ENCODE results near the gene PRPF8. TPM values are rescaled to one million over a fixed set of nuclear protein-coding genes. Genes with fewer than 3 reads are reported as not detected.

PRPF8 gene
- total and polyA plus RNA-seq, 10 of the 15 experiments (the other 5 are each of a cell fraction or from before 2014, with no cell fraction given): 77.2 to 337 (median 162) TPM

GRCh38 chr17:1635675-1636465 is 48.8 kb downstream of the PRPF8 start:
- in situ Hi-C loops (cut with MboI) (no loop called here), intact Hi-C loops (cut with micrococcal nuclease; ENCODE audit: unreplicated experiment) (no loop called here)
- no peak overlapping the region for H3K9ac ChIP-seq (ENCODE audit: control insufficient read depth, insufficient read depth, low read length)
- BruUV-seq (replicated peaks): no TSS peak
- H3K27ac ChIP-seq (ENCODE audit: control insufficient read depth, insufficient read depth): no peak overlapping the region
- no peaks in the 10 kb centered on the region for H3K27me3 ChIP-seq (replicated peaks in 1 of 2; ENCODE audit: control insufficient read depth in 2 of 2, insufficient read depth in 2 of 2, low read length in 1 of 2)
- TF ChIP-seq NFYB (IDR thresholded peaks at IDR 0.05; ENCODE audit: insufficient read depth, low read depth, low read length): no peak
- TF ChIP-seq KAT2A (conservative IDR thresholded peaks at IDR 0.05; ENCODE audit: control insufficient read depth, low read depth, low read length): no peak
- no peak for TF ChIP-seq TBL1XR1 (IDR thresholded peaks at IDR 0.05; ENCODE audit: low read depth, low read length)
- TF ChIP-seq NFYA (IDR thresholded peaks at IDR 0.05; ENCODE audit: borderline replicate concordance, low read depth, low read length): no peak
- no peak for TF ChIP-seq NR2F1 (conservative IDR thresholded peaks at IDR 0.05)
- TF ChIP-seq CBX5 (IDR thresholded peaks at IDR 0.05; ENCODE audit: low read depth): no peak
- TF ChIP-seq, protein P1, sequence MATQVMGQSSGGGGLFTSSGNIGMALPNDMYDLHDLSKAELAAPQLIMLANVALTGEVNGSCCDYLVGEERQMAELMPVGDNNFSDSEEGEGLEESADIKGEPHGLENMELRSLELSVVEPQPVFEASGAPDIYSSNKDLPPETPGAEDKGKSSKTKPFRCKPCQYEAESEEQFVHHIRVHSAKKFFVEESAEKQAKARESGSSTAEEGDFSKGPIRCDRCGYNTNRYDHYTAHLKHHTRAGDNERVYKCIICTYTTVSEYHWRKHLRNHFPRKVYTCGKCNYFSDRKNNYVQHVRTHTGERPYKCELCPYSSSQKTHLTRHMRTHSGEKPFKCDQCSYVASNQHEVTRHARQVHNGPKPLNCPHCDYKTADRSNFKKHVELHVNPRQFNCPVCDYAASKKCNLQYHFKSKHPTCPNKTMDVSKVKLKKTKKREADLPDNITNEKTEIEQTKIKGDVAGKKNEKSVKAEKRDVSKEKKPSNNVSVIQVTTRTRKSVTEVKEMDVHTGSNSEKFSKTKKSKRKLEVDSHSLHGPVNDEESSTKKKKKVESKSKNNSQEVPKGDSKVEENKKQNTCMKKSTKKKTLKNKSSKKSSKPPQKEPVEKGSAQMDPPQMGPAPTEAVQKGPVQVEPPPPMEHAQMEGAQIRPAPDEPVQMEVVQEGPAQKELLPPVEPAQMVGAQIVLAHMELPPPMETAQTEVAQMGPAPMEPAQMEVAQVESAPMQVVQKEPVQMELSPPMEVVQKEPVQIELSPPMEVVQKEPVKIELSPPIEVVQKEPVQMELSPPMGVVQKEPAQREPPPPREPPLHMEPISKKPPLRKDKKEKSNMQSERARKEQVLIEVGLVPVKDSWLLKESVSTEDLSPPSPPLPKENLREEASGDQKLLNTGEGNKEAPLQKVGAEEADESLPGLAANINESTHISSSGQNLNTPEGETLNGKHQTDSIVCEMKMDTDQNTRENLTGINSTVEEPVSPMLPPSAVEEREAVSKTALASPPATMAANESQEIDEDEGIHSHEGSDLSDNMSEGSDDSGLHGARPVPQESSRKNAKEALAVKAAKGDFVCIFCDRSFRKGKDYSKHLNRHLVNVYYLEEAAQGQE (IDR thresholded peaks at IDR 0.05; ENCODE audit: low read depth, low read length): no peak
- no peak for TF ChIP-seq SPI1 (IDR thresholded peaks at IDR 0.05; ENCODE audit: borderline replicate concordance, insufficient read depth, low read depth, low read length)
- no peak for TF ChIP-seq MYC (IDR thresholded peaks at IDR 0.05; ENCODE audit: insufficient read depth, insufficient read length, insufficient replicate concordance, low read length, severe bottlenecking)
- TF ChIP-seq POLR2AphosphoS2 (IDR thresholded peaks at IDR 0.05; ENCODE audit: low read depth, low read length): no peak
- TF ChIP-seq, protein P2, sequence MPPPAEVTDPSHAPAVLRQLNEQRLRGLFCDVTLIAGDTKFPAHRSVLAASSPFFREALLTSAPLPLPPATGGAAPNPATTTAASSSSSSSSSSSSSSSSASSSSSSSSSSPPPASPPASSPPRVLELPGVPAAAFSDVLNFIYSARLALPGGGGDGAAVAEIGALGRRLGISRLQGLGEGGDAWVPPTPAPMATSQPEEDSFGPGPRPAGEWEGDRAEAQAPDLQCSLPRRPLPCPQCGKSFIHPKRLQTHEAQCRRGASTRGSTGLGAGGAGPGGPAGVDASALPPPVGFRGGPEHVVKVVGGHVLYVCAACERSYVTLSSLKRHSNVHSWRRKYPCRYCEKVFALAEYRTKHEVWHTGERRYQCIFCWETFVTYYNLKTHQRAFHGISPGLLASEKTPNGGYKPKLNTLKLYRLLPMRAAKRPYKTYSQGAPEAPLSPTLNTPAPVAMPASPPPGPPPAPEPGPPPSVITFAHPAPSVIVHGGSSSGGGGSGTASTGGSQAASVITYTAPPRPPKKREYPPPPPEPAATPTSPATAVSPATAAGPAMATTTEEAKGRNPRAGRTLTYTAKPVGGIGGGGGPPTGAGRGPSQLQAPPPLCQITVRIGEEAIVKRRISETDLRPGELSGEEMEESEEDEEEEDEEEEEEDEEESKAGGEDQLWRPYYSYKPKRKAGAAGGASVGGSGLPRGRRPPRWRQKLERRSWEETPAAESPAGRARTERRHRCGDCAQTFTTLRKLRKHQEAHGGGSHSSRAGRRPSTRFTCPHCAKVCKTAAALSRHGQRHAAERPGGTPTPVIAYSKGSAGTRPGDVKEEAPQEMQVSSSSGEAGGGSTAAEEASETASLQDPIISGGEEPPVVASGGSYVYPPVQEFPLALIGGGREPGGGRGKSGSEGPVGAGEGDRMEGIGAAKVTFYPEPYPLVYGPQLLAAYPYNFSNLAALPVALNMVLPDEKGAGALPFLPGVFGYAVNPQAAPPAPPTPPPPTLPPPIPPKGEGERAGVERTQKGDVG (CRISPR knock-in tag; IDR thresholded peaks at IDR 0.05): no peak
- TF ChIP-seq, protein P3, sequence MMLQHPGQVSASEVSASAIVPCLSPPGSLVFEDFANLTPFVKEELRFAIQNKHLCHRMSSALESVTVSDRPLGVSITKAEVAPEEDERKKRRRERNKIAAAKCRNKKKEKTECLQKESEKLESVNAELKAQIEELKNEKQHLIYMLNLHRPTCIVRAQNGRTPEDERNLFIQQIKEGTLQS (IDR thresholded peaks at IDR 0.05; ENCODE audit: borderline replicate concordance, extremely low read depth, low read depth, low read length): no peak
- no peak for TF ChIP-seq SMC3 (IDR thresholded peaks at IDR 0.05; ENCODE audit: borderline replicate concordance, low read length)
- TF ChIP-seq CREB1 (IDR thresholded peaks at IDR 0.05; ENCODE audit: low read depth): no peak
- no peak for TF ChIP-seq SIX5 (IDR thresholded peaks at IDR 0.05; ENCODE audit: low read depth, low read length, severe bottlenecking)
- TF ChIP-seq EGR1 (IDR thresholded peaks at IDR 0.05; ENCODE audit: borderline replicate concordance in 1 of 2, low read depth in 2 of 2, low read length in 2 of 2): no peak
- peaks cover 10% of the 10 kb centered on the region for H3K4me1 ChIP-seq (ENCODE audit: control insufficient read depth, insufficient read depth, low read length)
- H3K4me2 ChIP-seq (ENCODE audit: control insufficient read depth, insufficient read depth): no peak overlapping the region
- CTCF ChIA-PET: interaction anchor here (0.6 to 1.1 kb wide), 3 partner anchors 13 to 179 kb away, joined by 3 to 6 read pairs (median 3); no protein-coding TSS in a partner anchor
- FAIRE-seq: no peak
- RAD21 ChIA-PET (ENCODE audit: unreplicated experiment): no interaction called here
- ATAC-seq: no peak
- H2AFZ ChIP-seq (ENCODE audit: control insufficient read depth, low read depth, low read length): no peak overlapping the region
- H3K79me2 ChIP-seq (ENCODE audit: control insufficient read depth, insufficient read depth, low read length): no peaks in the 10 kb centered on the region
- WGBS (ENCODE audit: insufficient coverage, insufficient replicate concordance, low lambda C conversion rate, missing lambda C conversion rate): 74% methylated on average over 10 of the region's 10 CpGs
- SMC1A ChIA-PET (ENCODE audit: uncharacterized antibody, unreplicated experiment): interaction anchor here (0.8 to 1.1 kb wide), 2 partner anchors 14 to 62 kb away, joined by 3 read pairs; partner anchors contain the start of gene RILP
- H3K36me3 ChIP-seq (ENCODE audit: control insufficient read depth in 2 of 2, insufficient read depth in 2 of 2, low read length in 1 of 2): no peaks in the 10 kb centered on the region
- H3K4me3 ChIP-seq: no peak overlapping the region
- POLR2A ChIA-PET: no interaction called here
- H4K20me1 ChIP-seq (ENCODE audit: control insufficient read depth, insufficient read depth): no peaks in the 10 kb centered on the region
- DNase-seq (ENCODE audit: low read depth, low spot score): no peak
- H3K9me3 ChIP-seq (replicated peaks; ENCODE audit: control insufficient read depth, insufficient read depth, low read length): no peaks in the 10 kb centered on the region
